Muscle layer of colon (tissue), 2 donors: ENCODE measurements around the gene UVRAG.

Experiments used
- H3K27ac ChIP-seq: one replicate; pipeline ENCODE4 v1.7.0; 2013; ENCODE audit warnings: low read depth, mild to moderate bottlenecking, low read length, moderate library complexity
- H3K27me3 ChIP-seq, 2 donors: one replicate each; pipeline ENCODE4 v1.7.0; 2013; ENCODE audit warnings: low read length in 2 of 2, mild to moderate bottlenecking in 2 of 2; ENCODE audit not compliant: insufficient read depth in 2 of 2, control insufficient read depth in 1 of 2
- H3K36me3 ChIP-seq: one replicate; pipeline ENCODE4 v1.7.0; 2013; ENCODE audit warnings: mild to moderate bottlenecking, low read length; ENCODE audit not compliant: insufficient read depth
- H3K4me1 ChIP-seq: one replicate; pipeline ENCODE4 v1.7.0; 2013; ENCODE audit warnings: mild to moderate bottlenecking, low read length; ENCODE audit not compliant: insufficient read depth
- H3K4me3 ChIP-seq, 2 donors: one replicate each; pipeline ENCODE4 v1.7.0; 2013; ENCODE audit warnings: low read length in 2 of 2, low read depth in 1 of 2, mild to moderate bottlenecking in 1 of 2, moderate library complexity in 1 of 2
- H3K9ac ChIP-seq: one replicate; pipeline ENCODE4 v1.7.0; 2013; ENCODE audit warnings: low read length
- H3K9me3 ChIP-seq: one replicate; pipeline ENCODE4 v1.7.0; 2013; ENCODE audit warnings: mild to moderate bottlenecking, low read length
- donor health status: abdominal sarcoma.
- donor health status: Adenocarcinoma of cecum.

The UVRAG gene

GRCh38 chr11:76173663-76174062, 358.7 kb downstream of the UVRAG start:
- H3K27ac ChIP-seq, result no peak overlapping the region
- no peaks in the 10 kb centered on the region for H3K9me3 ChIP-seq
- H3K4me1 ChIP-seq, result no peaks in the 10 kb centered on the region
- no peak overlapping the region for H3K9ac ChIP-seq
- no peaks in the 10 kb centered on the region for H3K27me3 ChIP-seq
- H3K36me3 ChIP-seq, result no peaks in the 10 kb centered on the region
- no peak overlapping the region for H3K4me3 ChIP-seq

GRCh38 chr11:76174330-76174729, 359.3 kb downstream of the UVRAG start:
- Histone ChIP-seq H3K4me3 (no peak overlapping the region), H3K36me3 (no peaks in the 10 kb centered on the region), H3K4me1 (no peaks in the 10 kb centered on the region), H3K9ac (no peak overlapping the region), H3K27ac (no peak overlapping the region), H3K27me3 (no peaks in the 10 kb centered on the region), H3K9me3 (no peaks in the 10 kb centered on the region)

- H3K4me1 ChIP-seq, result no peaks in the 10 kb centered on the region
- no peaks in the 10 kb centered on the region for H3K9me3 ChIP-seq
- H3K27ac ChIP-seq, result no peak overlapping the region
- H3K27me3 ChIP-seq, result no peaks in the 10 kb centered on the region
- H3K9ac ChIP-seq, result no peak overlapping the region
- H3K4me3 ChIP-seq, result no peak overlapping the region
- H3K36me3 ChIP-seq, result no peaks in the 10 kb centered on the region
Observed at GRCh38 chr11:76175783-76176182, 360.8 kb downstream of the UVRAG start.

GRCh38 chr11:76176463-76176862, 361.5 kb downstream of the UVRAG start:
- Histone ChIP-seq H3K9me3 (no peaks in the 10 kb centered on the region), H3K27ac (no peak overlapping the region), H3K27me3 (no peaks in the 10 kb centered on the region), H3K36me3 (no peaks in the 10 kb centered on the region), H3K4me1 (no peaks in the 10 kb centered on the region), H3K4me3 (no peak overlapping the region), H3K9ac (no peak overlapping the region)

GRCh38 chr11:76177250-76177686, 362.3 kb downstream of the UVRAG start:
- Histone ChIP-seq H3K36me3 (no peaks in the 10 kb centered on the region), H3K9ac (no peak overlapping the region), H3K27ac (no peak overlapping the region), H3K4me1 (no peaks in the 10 kb centered on the region), H3K27me3 (no peaks in the 10 kb centered on the region), H3K9me3 (no peaks in the 10 kb centered on the region), H3K4me3 (no peak overlapping the region)

GRCh38 chr11:76179147-76179546, 364.1 kb downstream of the UVRAG start:
- no peaks in the 10 kb centered on the region for H3K9me3 ChIP-seq
- no peaks in the 10 kb centered on the region for H3K36me3 ChIP-seq
- H3K27ac ChIP-seq, result no peak overlapping the region
- H3K4me1 ChIP-seq, result no peaks in the 10 kb centered on the region
- H3K9ac ChIP-seq, result no peak overlapping the region
- H3K4me3 ChIP-seq, result no peak overlapping the region
- H3K27me3 ChIP-seq, result no peaks in the 10 kb centered on the region

- Histone ChIP-seq H3K4me3 (no peak overlapping the region), H3K9me3 (no peaks in the 10 kb centered on the region), H3K27me3 (no peaks in the 10 kb centered on the region), H3K27ac (no peak overlapping the region), H3K4me1 (peaks cover 6% of the 10 kb centered on the region), H3K36me3 (no peaks in the 10 kb centered on the region), H3K9ac (no peak overlapping the region)
Observed at GRCh38 chr11:76181371-76181770, 366.4 kb downstream of the UVRAG start.

GRCh38 chr11:76184551-76184993, 369.6 kb downstream of the UVRAG start:
- Histone ChIP-seq H3K36me3 (no peaks in the 10 kb centered on the region), H3K9ac (no peak overlapping the region), H3K9me3 (no peaks in the 10 kb centered on the region), H3K4me1 (peaks cover 6% of the 10 kb centered on the region), H3K27me3 (no peaks in the 10 kb centered on the region), H3K4me3 (no peak overlapping the region), H3K27ac (no peak overlapping the region)

- Histone ChIP-seq H3K4me3 (no peak overlapping the region), H3K9me3 (no peaks in the 10 kb centered on the region), H3K36me3 (no peaks in the 10 kb centered on the region), H3K27me3 (no peaks in the 10 kb centered on the region), H3K27ac (peak overlapping the region; percentile 41), H3K4me1 (peaks cover 6% of the 10 kb centered on the region), H3K9ac (no peak overlapping the region)
Observed at GRCh38 chr11:76185511-76185910, 370.5 kb downstream of the UVRAG start.

- Histone ChIP-seq H3K9me3 (no peaks in the 10 kb centered on the region), H3K36me3 (no peaks in the 10 kb centered on the region), H3K4me3 (no peak overlapping the region), H3K4me1 (peaks cover 6% of the 10 kb centered on the region), H3K27me3 (no peaks in the 10 kb centered on the region), H3K27ac (peak overlapping the region; percentile 41), H3K9ac (no peak overlapping the region)
Observed at GRCh38 chr11:76185931-76186401, 371.0 kb downstream of the UVRAG start.

GRCh38 chr11:76186776-76187279, 371.8 kb downstream of the UVRAG start:
- Histone ChIP-seq H3K9ac (no peak overlapping the region), H3K9me3 (no peaks in the 10 kb centered on the region), H3K4me1 (peaks cover 6% of the 10 kb centered on the region), H3K27me3 (no peaks in the 10 kb centered on the region), H3K36me3 (no peaks in the 10 kb centered on the region), H3K4me3 (no peak overlapping the region), H3K27ac (no peak overlapping the region)

- H3K9ac ChIP-seq, result no peak overlapping the region
- H3K27ac ChIP-seq, result no peak overlapping the region
- H3K4me3 ChIP-seq, result no peak overlapping the region
- H3K9me3 ChIP-seq, result no peaks in the 10 kb centered on the region
- no peaks in the 10 kb centered on the region for H3K36me3 ChIP-seq
- H3K27me3 ChIP-seq, result no peaks in the 10 kb centered on the region
- H3K4me1 ChIP-seq, result peaks cover 6% of the 10 kb centered on the region
Observed at GRCh38 chr11:76188873-76189272, 373.9 kb downstream of the UVRAG start.
